Astrocyte of the spinal cord (primary cell): Measurements from ENCODE around the gene NACC2.

ENCODE experiments used
- DNase-seq: peaks from one replicate; pipeline ENCODE4 v3.0.0; 2011; ENCODE audit warnings: low read depth, low spot score
- H3K4me3 ChIP-seq: 2 replicates; pipeline ENCODE4 v1.5.1; 2011; ENCODE audit warnings: low read depth, mild to moderate bottlenecking, low read length, moderate library complexity
- in situ Hi-C: cut with HindIII; loops from 2 replicates; pipeline ENCODE4 v1.10.0; 2017; ENCODE audit warnings: low sequenced_read_pairs
- TF ChIP-seq, protein P1 (sequence below): IDR thresholded peaks from 2 replicates; pipeline ENCODE4 v1.5.1; 2012; ENCODE audit warnings: low read depth, mild to moderate bottlenecking, low read length, inconsistent platforms

The NACC2 gene

GRCh38 chr9:135956802-135957174 lies 138.3 kb downstream of the NACC2 start:
- no peak overlapping the region for H3K4me3 ChIP-seq
- DNase-seq = no peak
- in situ Hi-C loops = no loop called here
- TF ChIP-seq, protein P1, sequence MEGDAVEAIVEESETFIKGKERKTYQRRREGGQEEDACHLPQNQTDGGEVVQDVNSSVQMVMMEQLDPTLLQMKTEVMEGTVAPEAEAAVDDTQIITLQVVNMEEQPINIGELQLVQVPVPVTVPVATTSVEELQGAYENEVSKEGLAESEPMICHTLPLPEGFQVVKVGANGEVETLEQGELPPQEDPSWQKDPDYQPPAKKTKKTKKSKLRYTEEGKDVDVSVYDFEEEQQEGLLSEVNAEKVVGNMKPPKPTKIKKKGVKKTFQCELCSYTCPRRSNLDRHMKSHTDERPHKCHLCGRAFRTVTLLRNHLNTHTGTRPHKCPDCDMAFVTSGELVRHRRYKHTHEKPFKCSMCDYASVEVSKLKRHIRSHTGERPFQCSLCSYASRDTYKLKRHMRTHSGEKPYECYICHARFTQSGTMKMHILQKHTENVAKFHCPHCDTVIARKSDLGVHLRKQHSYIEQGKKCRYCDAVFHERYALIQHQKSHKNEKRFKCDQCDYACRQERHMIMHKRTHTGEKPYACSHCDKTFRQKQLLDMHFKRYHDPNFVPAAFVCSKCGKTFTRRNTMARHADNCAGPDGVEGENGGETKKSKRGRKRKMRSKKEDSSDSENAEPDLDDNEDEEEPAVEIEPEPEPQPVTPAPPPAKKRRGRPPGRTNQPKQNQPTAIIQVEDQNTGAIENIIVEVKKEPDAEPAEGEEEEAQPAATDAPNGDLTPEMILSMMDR = no peak
